Brain (organoid and tissue), 1 donor: Measurements from ENCODE around the gene PRR29. TPM values are rescaled to one million over a fixed set of nuclear protein-coding genes. Genes with fewer than 3 reads are reported as not detected.

Source experiments
- polyA plus RNA-seq: library from polyadenylated mRNA; stranded (reverse); fragments of 350-450 nt; fragmentation: Illumina TruSeq; extraction: RNeasy Lipid Tissue Mini Kit (QIAGEN cat#74804); gene quantifications from one replicate; pipeline ENCODE4 v1.2.3, GENCODE V29; 2015; ENCODE audit warnings: low read depth, low replicate concordance; ENCODE audit not compliant: insufficient read depth

PRR29 gene
- polyA plus RNA-seq, 1 donor from 2014 or later, result 0.68 TPM

Other genes starting within 250 kb of the PRR29 start
- gene CCDC47, start 224.8 kb upstream of the PRR29 start, polyA plus RNA-seq, result 31.7 TPM
- gene DDX42, start 224.2 kb upstream of the PRR29 start, polyA plus RNA-seq, result 44.7 TPM
- gene PSMC5, start 170.9 kb upstream of the PRR29 start, polyA plus RNA-seq, result 258 TPM
- gene FTSJ3, start 170.7 kb upstream of the PRR29 start, polyA plus RNA-seq, result 29.5 TPM
- 51.7 TPM for gene SMARCD2, start 155.7 kb upstream of the PRR29 start, polyA plus RNA-seq
- gene CSH2, start 124.7 kb upstream of the PRR29 start, polyA plus RNA-seq, result not detected
- not detected for gene GH2, start 116.4 kb upstream of the PRR29 start, polyA plus RNA-seq
- gene CSH1, start 101.8 kb upstream of the PRR29 start, polyA plus RNA-seq, result not detected
- not detected for gene CSHL1, start 87.1 kb upstream of the PRR29 start, polyA plus RNA-seq
- gene GH1, start 79.5 kb upstream of the PRR29 start, polyA plus RNA-seq, result not detected
- 0.37 TPM for gene CD79B, start 66.0 kb upstream of the PRR29 start, polyA plus RNA-seq
- gene SCN4A, start 25.4 kb upstream of the PRR29 start, polyA plus RNA-seq, result not detected
- gene ICAM2, start 22.3 kb downstream of the PRR29 start, polyA plus RNA-seq, result 25.2 TPM
- 2.7 TPM for gene ERN1, start 131.8 kb downstream of the PRR29 start, polyA plus RNA-seq